Tibial nerve (tissue), 4 donors: Measurements from ENCODE around the gene AKT3.

Source experiments
- EP300 ChIP-seq, 2 donors: sonication (generic); formaldehyde crosslinking; IDR thresholded peaks; one replicate each; pipeline ENCODE4 v1.6.1; 2017; ENCODE audit warnings: antibody characterized with exemption in 2 of 2, mild to moderate bottlenecking in 1 of 2
- TF ChIP-seq, protein P1 (sequence below), 5 experiments: fragments of 200-600 bp in 3 of 5; fragments of 450-650 bp in 2 of 5; sonication (generic) in 3 of 5; IDR thresholded peaks; one replicate each; pipeline ENCODE4 v1.5.1; 2016 to 2019; ENCODE audit warnings: antibody characterized with exemption in 5 of 5, mild to moderate bottlenecking in 3 of 5, moderate library complexity in 2 of 5

DNA sequence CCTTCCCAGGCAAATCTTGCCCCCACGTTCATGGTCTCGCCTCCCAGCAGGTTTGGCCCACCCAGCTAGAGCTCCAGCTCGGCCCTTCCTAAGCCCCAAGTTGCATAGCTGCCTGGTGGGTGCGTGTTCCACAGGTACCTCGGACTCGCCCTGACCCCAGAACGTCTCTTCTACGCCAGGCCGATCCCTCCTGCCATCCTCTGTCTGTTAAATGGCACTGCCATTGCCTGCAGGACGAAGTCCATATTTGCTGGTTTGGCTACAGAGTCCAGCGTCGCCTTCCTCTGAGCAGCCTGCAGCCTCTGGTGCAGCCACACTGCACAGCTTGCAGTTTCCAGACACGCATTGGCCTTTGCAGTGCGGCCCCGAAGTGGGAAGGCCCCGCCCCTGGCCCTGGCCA lies 366.1 kb downstream of the AKT3 start:
- TF ChIP-seq EP300 (IDR thresholded peaks at IDR 0.05): no peak
- TF ChIP-seq, protein P1, sequence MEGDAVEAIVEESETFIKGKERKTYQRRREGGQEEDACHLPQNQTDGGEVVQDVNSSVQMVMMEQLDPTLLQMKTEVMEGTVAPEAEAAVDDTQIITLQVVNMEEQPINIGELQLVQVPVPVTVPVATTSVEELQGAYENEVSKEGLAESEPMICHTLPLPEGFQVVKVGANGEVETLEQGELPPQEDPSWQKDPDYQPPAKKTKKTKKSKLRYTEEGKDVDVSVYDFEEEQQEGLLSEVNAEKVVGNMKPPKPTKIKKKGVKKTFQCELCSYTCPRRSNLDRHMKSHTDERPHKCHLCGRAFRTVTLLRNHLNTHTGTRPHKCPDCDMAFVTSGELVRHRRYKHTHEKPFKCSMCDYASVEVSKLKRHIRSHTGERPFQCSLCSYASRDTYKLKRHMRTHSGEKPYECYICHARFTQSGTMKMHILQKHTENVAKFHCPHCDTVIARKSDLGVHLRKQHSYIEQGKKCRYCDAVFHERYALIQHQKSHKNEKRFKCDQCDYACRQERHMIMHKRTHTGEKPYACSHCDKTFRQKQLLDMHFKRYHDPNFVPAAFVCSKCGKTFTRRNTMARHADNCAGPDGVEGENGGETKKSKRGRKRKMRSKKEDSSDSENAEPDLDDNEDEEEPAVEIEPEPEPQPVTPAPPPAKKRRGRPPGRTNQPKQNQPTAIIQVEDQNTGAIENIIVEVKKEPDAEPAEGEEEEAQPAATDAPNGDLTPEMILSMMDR (IDR thresholded peaks at IDR 0.05): no peak
